Activated CD4-positive, alpha-beta T cell treated with anti-CD3 and anti-CD28 coated beads, Interleukin-2, amount 50 U/mL, for 24 hours (primary cell): ENCODE results near the gene PNPLA8.
"Not testable (repeated sequence)": the region's sequence is repeated elsewhere in the genome, so short reads cannot be mapped to it uniquely, and the experiment has no call there.

ENCODE experiments used
- DNase-seq, 2 donors: peaks; one replicate each; pipeline ENCODE4 v3.0.0-alpha.2; 2020; ENCODE audit warnings: low read depth in 1 of 2, low spot score in 1 of 2

Gene PNPLA8

DNA sequence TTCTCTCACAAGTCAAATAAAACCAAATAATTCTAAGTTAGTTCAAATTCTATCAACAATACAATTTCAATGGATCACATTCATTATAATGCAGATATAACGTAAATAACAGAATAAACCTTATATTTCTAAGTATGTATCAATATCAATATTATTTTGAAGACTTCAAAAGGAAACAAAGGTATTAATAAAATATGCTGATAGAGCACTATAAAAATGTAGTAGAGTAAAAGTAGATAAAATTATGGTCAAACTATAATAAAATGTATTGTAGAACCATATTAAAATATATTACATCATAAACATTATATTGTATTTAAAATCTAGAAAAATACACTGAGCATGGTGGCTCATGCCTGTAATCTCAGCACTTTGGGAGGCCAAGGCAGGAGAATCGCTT lies 46.2 kb downstream of the PNPLA8 start:
- DNase-seq: no peak

DNA sequence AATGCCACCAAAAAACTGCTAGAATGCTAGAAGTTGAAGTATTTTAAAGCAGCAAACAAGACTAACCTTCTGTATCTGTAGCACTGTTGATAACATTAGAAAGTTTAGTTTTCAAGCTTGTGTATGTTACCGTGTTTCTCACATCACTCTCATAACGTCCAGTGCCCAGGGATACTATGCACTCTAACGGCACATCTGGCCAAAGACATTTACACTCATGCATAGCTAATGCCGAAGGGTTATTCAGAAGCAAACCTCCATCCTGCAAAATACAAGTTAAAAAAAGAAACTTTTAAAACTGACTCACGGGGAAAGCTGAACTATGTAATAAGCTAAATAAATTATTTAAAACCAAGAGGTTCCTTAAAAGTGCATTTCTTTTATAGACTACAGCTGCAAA lies 46.8 kb downstream of the PNPLA8 start:
- no peak for DNase-seq

DNA sequence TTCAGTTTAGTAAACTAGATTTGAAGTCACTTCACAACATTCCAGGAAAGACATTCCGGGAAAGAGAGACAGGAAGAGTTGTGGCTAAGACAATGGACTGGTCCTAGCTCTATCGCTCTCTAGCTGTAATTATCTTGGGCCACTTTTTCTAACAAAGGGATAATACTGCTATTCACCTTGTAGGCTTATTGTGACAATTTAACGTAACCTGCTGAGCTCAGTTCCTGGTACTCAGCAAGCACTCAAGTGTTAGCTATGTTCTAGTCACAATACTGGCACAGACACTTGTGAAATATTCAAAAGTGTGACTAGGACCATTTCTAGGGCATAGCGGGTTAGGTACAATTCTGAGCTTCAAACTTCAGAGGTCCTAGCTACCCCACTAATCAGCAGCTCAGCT lies 57.7 kb downstream of the PNPLA8 start:
- no peak for DNase-seq

DNA sequence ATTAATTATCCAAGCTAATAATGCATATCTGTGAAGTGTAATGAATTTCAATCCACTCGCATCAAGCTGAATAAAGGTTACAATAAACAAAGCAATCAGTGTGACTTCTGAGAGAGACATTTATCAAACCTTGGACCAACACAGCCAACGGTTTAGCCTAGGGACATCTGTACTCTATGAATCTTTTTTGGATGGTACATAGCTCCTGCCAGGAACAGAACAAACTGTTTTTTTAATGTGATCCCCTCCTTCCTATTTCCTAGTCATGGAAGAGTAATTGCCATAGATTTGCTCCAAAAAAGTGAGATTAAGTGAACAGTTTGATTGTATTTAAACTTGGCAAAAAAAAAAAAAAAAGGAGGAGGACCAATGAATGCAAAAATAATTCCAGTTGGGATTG lies 58.5 kb downstream of the PNPLA8 start:
- DNase-seq: no peak

DNA sequence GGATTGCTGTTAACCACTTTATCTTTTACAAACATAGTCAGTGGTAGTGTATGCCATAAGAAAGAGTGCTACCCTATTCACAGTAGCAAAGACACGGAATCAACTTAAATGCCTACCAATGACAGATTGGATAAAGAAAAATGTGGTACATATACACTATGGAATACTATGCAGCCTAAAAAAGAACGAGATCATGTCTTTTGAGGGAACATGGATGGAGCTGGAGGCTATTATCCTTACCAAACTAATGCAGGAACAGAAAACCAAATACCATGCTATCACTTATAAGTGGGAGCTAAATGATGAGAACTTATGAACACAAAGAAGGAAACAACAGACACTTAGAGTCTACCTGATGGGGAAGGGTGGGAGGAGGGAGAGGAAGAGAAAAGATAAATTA lies 59.6 kb downstream of the PNPLA8 start:
- not testable (repeated sequence) for DNase-seq

DNA sequence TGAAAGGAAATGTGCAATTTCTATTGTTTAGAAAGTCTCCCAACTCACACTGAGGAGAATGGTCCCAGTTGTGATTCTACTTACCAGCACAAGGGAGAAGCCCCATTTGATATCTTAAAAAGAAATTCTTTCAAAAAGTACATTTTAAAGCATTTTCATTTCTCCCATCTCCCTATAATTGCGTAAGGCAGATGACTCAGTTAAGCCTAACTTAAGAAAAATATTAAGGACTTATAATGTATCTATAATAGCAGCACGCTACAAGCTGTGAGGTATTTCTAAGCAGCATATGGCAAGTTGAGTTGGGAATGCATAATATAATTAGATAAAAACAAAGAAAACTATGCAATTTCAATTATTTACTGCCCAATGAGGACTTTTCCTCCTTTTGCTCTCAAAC lies 61.2 kb downstream of the PNPLA8 start:
- DNase-seq: no peak

DNA sequence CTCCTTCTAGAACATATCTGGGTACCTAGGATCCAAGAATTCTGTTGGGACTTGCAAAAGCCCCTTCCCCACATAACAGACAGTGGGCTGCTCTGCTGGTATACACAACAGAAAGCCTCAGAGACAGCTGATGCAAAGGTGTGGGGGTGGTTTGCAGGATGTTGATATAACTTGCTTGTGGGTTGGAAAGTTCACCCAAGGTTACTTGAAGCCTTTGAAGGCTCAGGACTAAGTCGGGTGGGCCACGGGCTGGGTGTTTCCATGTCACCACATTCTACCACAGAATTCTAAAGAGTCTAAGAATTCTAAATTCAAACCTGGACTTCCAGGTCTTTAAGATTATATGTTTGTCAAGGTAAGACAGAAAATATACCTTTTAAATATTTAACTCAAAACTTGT lies 62.3 kb downstream of the PNPLA8 start:
- no peak for DNase-seq

GRCh38 chr7:108461840-108462239 lies 64.1 kb downstream of the PNPLA8 start:
- DNase-seq: no peak

DNA sequence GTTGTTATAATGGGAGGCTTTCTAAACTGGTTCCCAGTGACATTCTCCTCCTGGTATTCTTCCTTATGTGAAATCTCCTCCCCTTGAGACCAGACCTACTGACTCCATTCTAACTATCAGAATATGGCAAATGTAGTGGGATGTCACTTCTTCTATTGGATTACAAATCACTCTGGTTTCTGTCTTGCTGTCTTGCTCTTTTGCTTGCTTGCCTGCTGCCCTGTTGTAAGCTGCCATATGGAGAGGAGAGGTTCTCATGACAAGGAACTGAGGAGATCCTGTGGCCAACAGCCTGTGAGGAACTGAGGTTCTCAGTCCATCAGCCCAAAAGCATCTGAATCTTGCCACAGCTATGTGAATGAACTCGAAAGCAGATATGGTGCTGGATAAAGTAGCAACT lies 65.0 kb downstream of the PNPLA8 start:
- DNase-seq: no peak

- DNase-seq: no peak
These were observed 65.9 kb downstream of the PNPLA8 start for GRCh38 chr7:108459922-108460551.

DNA sequence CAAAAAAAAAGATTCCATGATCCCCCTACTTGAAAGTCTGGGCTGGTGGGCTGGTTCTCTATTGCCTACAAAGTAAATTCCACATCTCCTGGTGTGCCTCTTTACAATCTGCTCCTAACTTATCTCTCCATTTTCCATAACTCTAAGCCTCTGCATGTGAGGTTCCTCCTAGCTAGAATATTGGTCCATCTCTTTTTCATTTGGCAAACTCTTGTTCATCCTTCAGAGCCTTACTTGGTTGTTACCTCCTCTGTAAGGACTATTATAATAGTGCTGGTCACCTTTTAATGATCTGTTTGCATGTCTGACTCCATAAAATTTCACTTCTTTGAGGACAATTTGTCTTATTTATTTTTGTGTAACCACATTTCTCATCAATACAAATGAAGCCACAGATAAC lies 68.1 kb downstream of the PNPLA8 start:
- no peak for DNase-seq

- DNase-seq: no peak
These were observed 68.9 kb downstream of the PNPLA8 start for GRCh38 chr7:108456845-108457540.

- no peak for DNase-seq
These were observed 69.8 kb downstream of the PNPLA8 start, which contains the start of gene NRCAM for GRCh38 chr7:108455998-108456677. NRCAM (minus strand) TSS chr7:108456436; CDS start chr7:108240064, 216,372 bp downstream.

- no peak for DNase-seq
These were observed 70.4 kb downstream of the PNPLA8 start for GRCh38 chr7:108455551-108455997.

- DNase-seq: no peak
These were observed 71.0 kb downstream of the PNPLA8 start for GRCh38 chr7:108454674-108455550.

GRCh38 chr7:108454317-108454673 lies 71.6 kb downstream of the PNPLA8 start:
- no peak for DNase-seq

- DNase-seq: no peak
These were observed 72.6 kb downstream of the PNPLA8 start for GRCh38 chr7:108453320-108453719.

DNA sequence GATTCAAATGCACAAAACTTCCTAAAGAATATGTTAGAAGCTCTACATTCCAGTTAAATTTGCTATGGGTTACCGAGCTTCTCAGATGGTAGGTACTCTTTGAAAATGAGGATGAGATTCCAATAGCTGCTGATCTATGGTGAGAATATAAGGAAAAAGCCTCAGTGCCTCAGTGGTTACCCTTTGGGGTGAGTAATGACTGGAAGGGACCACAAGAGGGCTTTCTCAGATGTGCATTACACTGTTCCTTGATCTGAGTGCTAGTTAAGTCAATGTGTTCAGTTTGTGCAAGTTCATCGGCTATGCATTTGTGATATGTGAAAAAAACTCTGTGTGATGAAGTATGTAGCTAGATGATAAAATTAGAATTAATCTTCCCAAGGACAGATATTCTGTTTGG lies 73.2 kb downstream of the PNPLA8 start:
- no peak for DNase-seq

DNA sequence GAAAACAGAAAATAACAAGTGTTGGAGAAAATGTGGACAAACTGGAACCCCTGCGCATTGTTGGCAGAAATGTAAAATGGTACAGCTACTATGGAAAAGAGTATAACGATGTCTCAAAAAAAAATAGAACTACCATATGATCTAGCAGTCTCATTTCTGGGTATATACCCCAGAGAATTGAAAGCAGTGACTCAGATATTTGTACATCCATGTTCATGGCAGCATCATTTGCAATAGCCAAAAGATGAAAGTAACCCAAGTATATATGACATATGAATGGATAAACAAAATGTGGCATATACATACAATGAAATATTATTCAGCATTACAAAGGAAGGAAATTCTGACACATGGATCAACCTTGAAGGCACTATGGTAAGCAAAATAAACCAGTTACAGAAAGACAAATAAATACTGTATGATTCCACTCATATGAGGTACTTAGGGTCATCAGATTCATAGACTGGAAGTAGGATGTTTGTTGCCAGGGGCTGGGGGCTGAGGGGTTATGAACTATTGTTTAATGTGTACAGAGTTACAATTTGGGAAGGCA lies 74.6 kb downstream of the PNPLA8 start:
- no peak for DNase-seq

GRCh38 chr7:108450160-108450559 lies 75.8 kb downstream of the PNPLA8 start:
- no peak for DNase-seq

GRCh38 chr7:108449521-108449920 lies 76.4 kb downstream of the PNPLA8 start:
- DNase-seq: no peak
